ENCODE data around the gene SPOCK1.

GRCh38 chr5:137355708-137356107, 143.4 kb downstream of the SPOCK1 start:
- no peak for TF ChIP-seq GATA2 (IDR thresholded peaks at IDR 0.05; ENCODE audit: low read depth, low read length)
- TF ChIP-seq GATA3 (IDR thresholded peaks at IDR 0.05; ENCODE audit: low read depth, low read length): no peak

Measured in SH-SY5Y (cell line).